Measurements from ENCODE around the gene CALR3.
"Not testable (repeated sequence)": the region's sequence is repeated elsewhere in the genome, so short reads cannot be mapped to it uniquely, and the experiment has no call there.

Gene CALR3

GRCh38 chr19:16457195-16457953 is 38.6 kb downstream of the CALR3 start:
- no peak for DNase-seq (ENCODE audit: low spot score)

DNA sequence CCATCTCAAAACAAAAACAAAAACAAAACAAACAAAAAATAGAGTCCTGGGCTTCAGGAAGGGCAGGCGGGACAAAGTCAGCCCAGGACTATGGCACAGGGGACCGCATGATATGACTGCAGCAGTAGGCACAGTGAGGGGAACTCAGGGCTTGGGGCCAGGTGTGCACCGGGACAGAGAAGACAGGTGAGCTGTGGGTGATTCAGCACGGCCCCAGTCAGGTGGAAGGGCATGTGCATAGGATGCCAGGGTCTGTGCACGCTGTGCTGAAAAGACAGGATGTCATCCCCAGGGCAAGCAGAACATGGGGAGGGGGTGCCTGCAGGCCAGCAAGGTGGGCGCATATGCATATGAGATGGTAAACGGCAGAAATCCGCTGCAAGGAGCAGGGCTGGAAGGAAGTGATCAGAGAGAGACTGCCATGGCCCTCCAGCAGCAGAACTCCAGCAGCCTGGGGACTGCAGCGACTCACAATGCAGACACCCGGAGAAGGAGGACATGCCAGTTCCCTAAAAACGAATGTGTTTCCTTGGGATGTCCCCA is 39.2 kb downstream of the CALR3 start:
- no peak for DNase-seq (ENCODE audit: low spot score)

- no peak for DNase-seq (ENCODE audit: low spot score)
Measured at GRCh38 chr19:16455489-16455888, 40.5 kb downstream of the CALR3 start.

- no peak for DNase-seq (ENCODE audit: low spot score)
Measured at GRCh38 chr19:16454351-16454918, 41.5 kb downstream of the CALR3 start.

DNA sequence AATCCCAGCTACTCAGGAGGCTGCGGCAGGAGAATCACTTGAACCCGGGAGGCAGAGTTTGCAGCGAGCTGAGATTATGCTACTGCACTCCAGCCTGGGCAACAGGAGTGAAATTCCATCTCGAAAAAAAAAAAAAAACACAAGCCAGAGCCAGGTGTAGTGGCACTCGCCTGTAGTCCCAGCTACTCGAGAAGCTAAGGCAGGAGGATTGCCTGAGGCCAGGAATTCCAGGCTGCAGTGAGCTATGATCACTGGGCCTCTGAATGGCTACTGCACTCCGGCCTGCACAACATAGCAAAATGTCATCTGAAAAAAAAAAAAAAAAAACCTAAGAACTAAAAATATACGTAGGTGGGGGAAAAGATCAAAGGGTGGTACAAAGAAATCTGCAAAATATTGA is 43.6 kb downstream of the CALR3 start:
- no peak for DNase-seq (ENCODE audit: low spot score)

DNA sequence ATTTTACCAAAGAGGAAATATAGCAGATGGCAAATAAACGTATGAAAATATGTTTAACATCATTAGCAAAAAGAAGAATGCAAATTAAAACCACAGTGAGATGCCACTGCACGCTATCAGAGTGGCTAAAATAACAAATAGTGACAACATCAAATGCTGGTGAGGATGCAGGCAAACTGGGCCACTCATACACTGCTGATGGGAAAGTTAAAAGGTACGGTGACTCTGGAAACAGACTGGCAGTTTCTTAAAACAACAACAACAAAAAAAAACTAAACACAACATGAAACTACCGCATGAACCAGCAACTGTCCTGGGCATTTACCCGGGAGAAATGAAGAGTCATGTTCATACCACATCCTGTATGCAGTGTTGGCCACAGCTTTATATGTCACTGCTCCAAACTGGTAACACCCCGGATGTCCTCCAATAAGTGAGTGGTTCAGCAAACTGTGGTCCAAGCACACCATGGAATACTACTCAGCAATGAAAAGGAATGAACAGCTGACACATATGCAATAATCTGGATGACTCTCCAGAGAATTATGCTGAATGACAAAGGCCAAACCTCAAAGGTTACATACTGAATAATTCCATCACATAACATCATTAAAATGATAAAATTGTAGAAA is 46.5 kb downstream of the CALR3 start:
- DNase-seq (ENCODE audit: low spot score): no peak

DNA sequence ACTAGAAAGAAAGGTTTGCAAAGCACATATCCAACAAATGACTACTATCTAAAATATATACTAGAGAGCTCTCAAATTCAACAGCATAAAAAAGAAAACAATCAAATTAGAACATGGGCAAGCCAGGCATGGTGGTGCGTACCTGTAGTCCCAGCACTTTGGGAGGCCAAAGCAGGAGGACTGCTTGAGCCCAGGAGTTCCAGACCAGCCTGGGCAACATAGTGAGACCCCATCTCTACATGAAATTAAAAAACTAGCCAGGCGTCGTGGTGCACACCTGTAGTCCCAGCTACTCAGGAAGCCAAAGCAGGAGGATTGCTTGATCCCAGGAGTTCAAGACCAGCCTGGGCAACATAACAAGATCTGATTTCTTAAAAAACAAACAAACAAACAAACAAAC is 47.1 kb downstream of the CALR3 start:
- not testable (repeated sequence) for DNase-seq (ENCODE audit: low spot score)

DNA sequence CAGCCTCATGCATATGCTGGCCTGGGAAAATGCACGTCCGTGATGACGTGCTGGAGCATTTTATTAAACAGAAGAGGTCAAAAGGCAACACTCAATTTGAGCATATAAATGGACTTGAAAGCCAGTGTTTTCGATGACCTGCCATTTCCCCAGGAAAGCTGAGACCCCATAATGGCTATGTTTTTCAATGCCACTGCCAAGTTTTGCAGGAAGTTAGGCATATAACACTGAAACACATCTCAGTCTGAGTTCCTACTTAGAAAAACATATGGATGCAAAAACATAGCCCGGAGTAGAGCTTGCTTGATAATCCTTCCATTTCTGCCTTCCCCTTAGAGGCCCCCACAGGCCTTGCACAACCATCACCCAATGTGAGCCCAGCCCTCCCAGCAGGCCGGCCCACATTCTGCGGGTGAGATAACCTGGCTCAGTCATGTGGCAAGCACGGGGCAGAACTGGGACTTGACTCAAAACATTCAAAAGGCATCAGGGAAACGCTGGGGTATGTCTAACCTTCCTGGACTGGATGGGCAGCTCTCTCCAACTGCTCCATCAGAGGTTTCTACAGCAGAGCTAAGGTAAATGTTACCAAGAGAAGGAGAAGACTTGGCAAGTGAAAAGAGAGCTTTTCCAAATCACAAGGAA is 49.1 kb downstream of the CALR3 start:
- peak; percentile 74 for DNase-seq (ENCODE audit: low spot score)

DNA sequence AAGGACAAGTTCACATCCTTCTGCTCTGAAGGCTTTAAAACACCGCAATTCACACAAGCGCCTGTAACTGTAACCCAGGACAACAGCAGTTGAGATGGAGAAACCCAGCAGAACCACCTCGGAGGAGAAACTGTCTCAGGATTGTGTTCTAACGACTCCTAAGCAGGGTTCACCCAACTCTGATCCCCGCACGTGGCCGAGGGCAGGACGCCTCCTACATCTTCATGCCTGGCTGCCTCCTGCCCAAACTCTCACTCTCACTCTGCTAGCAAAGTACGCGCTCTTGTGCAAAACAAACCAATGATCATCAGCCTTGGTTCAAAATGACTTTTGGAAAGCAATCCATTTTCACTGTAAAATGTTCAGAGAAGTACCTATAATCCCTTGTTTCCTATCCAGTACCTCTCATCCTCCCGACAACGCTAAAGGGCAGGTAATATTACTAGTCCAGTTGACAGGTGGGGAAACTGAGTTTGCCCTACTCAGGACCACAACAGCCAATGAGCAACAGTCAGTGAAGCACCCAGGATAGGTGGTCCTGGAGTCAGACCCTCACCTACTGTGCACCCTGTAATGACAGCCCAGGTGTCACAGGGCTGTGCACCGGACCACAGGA is 49.8 kb downstream of the CALR3 start:
- no peak for DNase-seq (ENCODE audit: low spot score)

- no peak for DNase-seq (ENCODE audit: low spot score)
Measured at GRCh38 chr19:16445238-16446107, 50.5 kb downstream of the CALR3 start.

DNA sequence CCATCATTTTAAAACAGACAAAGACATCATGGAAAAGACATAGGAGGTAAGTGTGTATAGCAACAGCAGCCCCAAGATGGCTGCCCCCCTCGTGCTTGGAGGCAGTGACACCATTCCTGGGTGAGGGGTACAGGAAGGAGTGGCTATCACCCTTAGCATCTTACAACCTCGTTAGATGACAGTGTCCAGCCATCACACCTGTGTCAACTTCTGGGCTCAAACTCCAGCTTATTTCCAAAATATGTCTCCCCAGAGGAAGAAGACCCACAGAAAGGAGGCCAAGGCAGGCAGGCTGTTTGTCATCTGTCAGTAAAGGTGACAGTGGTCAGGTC is 51.7 kb downstream of the CALR3 start:
- DNase-seq (ENCODE audit: low spot score): no peak

GRCh38 chr19:16442386-16443276 is 53.3 kb downstream of the CALR3 start:
- no peak for DNase-seq (ENCODE audit: low spot score)

DNA sequence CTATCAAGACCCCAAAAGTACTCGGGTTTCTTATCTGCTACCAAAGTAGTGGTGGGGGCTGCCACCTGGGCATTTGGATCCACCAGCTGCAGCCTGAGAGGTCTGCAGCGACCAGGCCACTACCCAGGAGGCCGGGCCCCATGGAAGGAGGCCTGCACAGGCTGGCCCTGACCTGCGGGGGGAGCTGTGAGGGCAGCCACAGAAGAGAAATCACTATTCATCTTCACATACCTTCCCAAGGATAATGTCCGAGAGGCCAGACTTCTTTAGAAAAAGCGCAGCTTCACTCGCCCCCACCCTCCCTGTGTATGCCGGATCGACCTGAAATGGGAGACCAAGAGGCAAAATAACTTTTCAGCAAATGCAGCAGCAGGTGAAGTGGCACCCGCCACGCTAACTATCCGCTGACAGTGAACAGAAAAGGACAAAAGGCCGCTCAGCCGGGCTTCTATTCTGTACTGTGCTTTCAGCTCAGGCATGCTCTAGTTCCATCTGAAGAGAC is 54.3 kb downstream of the CALR3 start:
- DNase-seq (ENCODE audit: low spot score): peak; percentile 60

GRCh38 chr19:16436780-16437332 is 59.1 kb downstream of the CALR3 start:
- DNase-seq (ENCODE audit: low spot score): no peak

- no peak for DNase-seq (ENCODE audit: low spot score)
Measured at GRCh38 chr19:16435999-16436650, 59.8 kb downstream of the CALR3 start.

GRCh38 chr19:16435238-16435917 is 60.6 kb downstream of the CALR3 start:
- no peak for DNase-seq (ENCODE audit: low spot score)

DNA sequence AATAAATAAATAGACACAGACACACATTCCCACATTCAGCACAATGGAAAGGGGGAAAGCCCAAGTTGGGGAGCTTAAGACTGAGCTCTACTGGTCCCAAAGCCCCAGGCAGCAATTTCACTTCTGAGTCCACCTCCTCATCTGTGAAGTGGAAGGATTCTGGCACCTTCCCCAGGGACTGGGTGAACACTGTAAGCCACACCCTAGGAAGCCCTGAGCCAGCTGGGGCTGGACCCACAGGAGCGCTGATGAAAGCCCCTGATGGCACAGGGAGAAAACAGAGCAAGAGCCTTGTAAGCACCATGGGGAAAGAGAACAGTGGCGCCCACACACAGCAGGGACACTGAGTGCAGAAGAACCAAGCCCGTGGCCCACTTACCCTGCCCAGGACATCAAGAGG is 62.0 kb downstream of the CALR3 start:
- DNase-seq (ENCODE audit: low spot score): no peak

DNA sequence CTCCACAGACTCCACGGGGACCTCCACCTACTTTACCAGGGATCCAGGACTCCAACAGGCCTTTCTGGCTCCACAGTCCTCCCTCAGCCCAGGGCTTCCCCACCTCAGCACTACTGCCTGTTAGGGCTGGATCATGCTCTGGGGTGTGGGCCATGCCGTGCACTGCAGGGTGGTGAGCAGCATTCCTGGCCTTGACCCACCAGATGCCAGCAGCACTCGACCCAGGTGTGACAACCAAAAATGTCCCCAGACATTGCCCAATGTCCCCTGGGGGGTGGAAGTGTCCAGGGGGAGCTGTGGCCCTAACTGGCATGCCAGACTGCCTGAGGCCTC is 66.2 kb downstream of the CALR3 start:
- DNase-seq (ENCODE audit: low spot score): no peak

Data from HuH-7 (cell line).